GM23338 (cell line): ENCODE data around the gene COX11. TPM values are rescaled to one million over a fixed set of nuclear protein-coding genes. Genes with fewer than 3 reads are reported as not detected.

Experiments used
- ATAC-seq: fragments of 200-7000 bp; cut with Tn5 transposase; 3 replicates; pipeline ENCODE4 v1.9.1; 2020
- DNase-seq: peaks from one replicate; pipeline ENCODE4 v3.0.0-alpha.2; 2015; ENCODE audit warnings: low spot score
- H2AFZ ChIP-seq: fragments of 200-600 bp; sonication (generic); 2 replicates; pipeline ENCODE4 v1.8.0; 2016; ENCODE audit warnings: antibody characterized with exemption, mild to moderate bottlenecking, moderate library complexity
- H3F3A ChIP-seq: fragments of 200-600 bp; sonication (generic); replicated peaks from 2 replicates; pipeline ENCODE4 v1.8.0; 2017; ENCODE audit warnings: antibody characterized with exemption, mixed run types, low read depth
- H3K27ac ChIP-seq: fragments of 200-600 bp; sonication (generic); 2 replicates; pipeline ENCODE4 v1.6.1; 2016; ENCODE audit warnings: low read depth
- H3K27me3 ChIP-seq: fragments of 200-600 bp; sonication (generic); 2 replicates; pipeline ENCODE4 v1.8.0; 2016; ENCODE audit warnings: mild to moderate bottlenecking, mixed run types, moderate library complexity; ENCODE audit not compliant: insufficient read depth
- H3K36me3 ChIP-seq: fragments of 200-600 bp; sonication (generic); 2 replicates; pipeline ENCODE4 v1.8.0; 2016; ENCODE audit warnings: mild to moderate bottlenecking; ENCODE audit not compliant: insufficient read depth
- H3K4me1 ChIP-seq: fragments of 200-600 bp; sonication (generic); 2 replicates; pipeline ENCODE4 v1.8.0; 2016; ENCODE audit warnings: mild to moderate bottlenecking, moderate library complexity; ENCODE audit not compliant: insufficient read depth
- H3K4me2 ChIP-seq: fragments of 200-600 bp; sonication (generic); 2 replicates; pipeline ENCODE4 v1.7.1; 2017; ENCODE audit warnings: mixed run types
- H3K4me3 ChIP-seq: fragments of 200-600 bp; sonication (generic); 2 replicates; pipeline ENCODE4 v1.6.1; 2016; ENCODE audit warnings: mixed run types
- H3K79me2 ChIP-seq: fragments of 200-600 bp; sonication (generic); replicated peaks from 2 replicates; pipeline ENCODE4 v1.8.0; 2017; ENCODE audit warnings: mild to moderate bottlenecking; ENCODE audit not compliant: insufficient read depth
- H3K9me2 ChIP-seq: fragments of 200-600 bp; sonication (generic); 2 replicates; pipeline ENCODE4 v1.8.0; 2017; ENCODE audit not compliant: insufficient read depth
- H4K20me1 ChIP-seq: fragments of 200-600 bp; sonication (generic); replicated peaks from 2 replicates; pipeline ENCODE4 v1.8.0; 2017; ENCODE audit warnings: mild to moderate bottlenecking; ENCODE audit not compliant: insufficient read depth
- H3K27ac Mint-ChIP-seq: 2 replicates; pipeline ENCODE4 v1.8.0; 2020; ENCODE audit warnings: inconsistent platforms, mild to moderate bottlenecking, moderate library complexity, mixed read lengths
- H3K27me3 Mint-ChIP-seq: 3 replicates; pipeline ENCODE4 v1.8.0; 2022; ENCODE audit warnings: low read depth, mild to moderate bottlenecking, moderate library complexity, mixed read lengths, inconsistent platforms; ENCODE audit not compliant: insufficient read depth, poor library complexity
- H3K36me3 Mint-ChIP-seq: 3 replicates; pipeline ENCODE4 v1.8.0; 2021; ENCODE audit warnings: low read depth, mild to moderate bottlenecking, inconsistent platforms, moderate library complexity, mixed read lengths
- H3K4me1 Mint-ChIP-seq: 3 replicates; pipeline ENCODE4 v1.8.0; 2020; ENCODE audit warnings: mild to moderate bottlenecking, inconsistent platforms, mixed read lengths
- H3K4me3 Mint-ChIP-seq: 3 replicates; pipeline ENCODE4 v1.8.0; 2021; ENCODE audit warnings: moderate library complexity, mild to moderate bottlenecking, inconsistent platforms, mixed read lengths
- H3K9me3 Mint-ChIP-seq: 3 replicates; pipeline ENCODE4 v1.8.0; 2020; ENCODE audit warnings: moderate library complexity, mild to moderate bottlenecking, inconsistent platforms, mixed read lengths
- CREB1 ChIP-seq: fragments of 250-450 bp; sonication (Bioruptor Pico); IDR thresholded peaks from 2 replicates; pipeline ENCODE4 v1.5.0; 2020; ENCODE audit warnings: low read depth, mild to moderate bottlenecking, moderate library complexity
- CTCF ChIP-seq, 2 experiments: fragments of 200-600 bp in 1 of 2; sonication (generic) in 1 of 2; conservative IDR thresholded peaks; 2 replicates each; pipeline versions ENCODE4 v1.5.1 to v1.6.1; 2016 to 2017; ENCODE audit warnings: antibody characterized with exemption in 2 of 2, low read depth in 2 of 2, mild to moderate bottlenecking in 2 of 2, moderate library complexity in 1 of 2
- ETS1 ChIP-seq: IDR thresholded peaks from 2 replicates; pipeline ENCODE4 v1.6.1; 2016; ENCODE audit warnings: antibody characterized with exemption
- EZH2 ChIP-seq: fragments of 200-600 bp; sonication (generic); IDR thresholded peaks from one replicate; pipeline ENCODE4 v1.8.0; 2017; ENCODE audit warnings: antibody characterized with exemption, mild to moderate bottlenecking, low read depth; ENCODE audit not compliant: unreplicated experiment
- EZH2phosphoT487 ChIP-seq: fragments of 200-600 bp; sonication (generic); IDR thresholded peaks from one replicate; pipeline ENCODE4 v1.8.1; 2018; ENCODE audit warnings: antibody characterized with exemption; ENCODE audit not compliant: unreplicated experiment
- JUNB ChIP-seq: IDR thresholded peaks from one replicate; pipeline ENCODE4 v1.6.1; 2016; ENCODE audit warnings: antibody characterized with exemption; ENCODE audit not compliant: unreplicated experiment
- NANOG ChIP-seq: IDR thresholded peaks from 2 replicates; pipeline ENCODE4 v1.6.1; 2016; ENCODE audit warnings: antibody characterized with exemption, borderline replicate concordance
- POLR2AphosphoS5 ChIP-seq: IDR thresholded peaks from 2 replicates; pipeline ENCODE4 v1.6.1; 2016; ENCODE audit warnings: antibody characterized with exemption, low read depth
- REST ChIP-seq: IDR thresholded peaks from one replicate; pipeline ENCODE4 v1.6.1; 2018; ENCODE audit warnings: antibody characterized with exemption; ENCODE audit not compliant: unreplicated experiment
- STAT1 ChIP-seq: IDR thresholded peaks from one replicate; pipeline ENCODE4 v1.6.1; 2016; ENCODE audit warnings: antibody characterized with exemption; ENCODE audit not compliant: unreplicated experiment
- ZNF114 ChIP-seq: fragments of 250-450 bp; sonication (Bioruptor Pico); IDR thresholded peaks from 2 replicates; pipeline ENCODE4 v1.5.0; 2020; ENCODE audit warnings: mild to moderate bottlenecking, moderate library complexity
- ZNF462 ChIP-seq: fragments of 250-450 bp; sonication (Bioruptor Pico); IDR thresholded peaks from 2 replicates; pipeline ENCODE4 v1.5.0; 2020; ENCODE audit warnings: mild to moderate bottlenecking, moderate library complexity
- polyA plus RNA-seq: library from polyadenylated mRNA; unstranded; fragments of >200 nt; fragmentation: Nextera tagmentation; extraction: Ambion mirVana; gene quantifications from 2 replicates; pipeline ENCODE4 v1.2.1, GENCODE V29; 2016
- total RNA-seq: library from RNA; depleted of rRNA; stranded (reverse); fragments of >200 nt; shearing (Covaris generic); gene quantifications from 2 replicates; pipeline ENCODE4 v1.2.3, GENCODE V29; 2014

COX11 gene
- total and polyA plus RNA-seq, 2 experiments from 2014 or later, result 53.7 to 56.7 TPM

GRCh38 chr17:54992797-54993639 is 24.6 kb upstream of the COX11 start (continued):
- TF ChIP-seq JUNB (no peak), POLR2AphosphoS5 (no peak), CREB1 (no peak)

- Mint-ChIP-seq H3K4me1 (0 out of 3 replicates have a peak, but pooled peaks cover 2% of the 10 kb centered on the region), H3K27me3 (no peaks in the 10 kb centered on the region), H3K9me3 (no peaks in the 10 kb centered on the region), H3K36me3 (no peaks in the 10 kb centered on the region), H3K27ac (no peak overlapping the region), H3K4me3 (no peak overlapping the region)
- Histone ChIP-seq H2AFZ (no peak overlapping the region), H3K9me2 (no peaks in the 10 kb centered on the region), H4K20me1 (no peaks in the 10 kb centered on the region), H3K27me3 (no peaks in the 10 kb centered on the region), H3K4me2 (no peak overlapping the region), H3K4me3 (no peak overlapping the region), H3K4me1 (no peaks in the 10 kb centered on the region), H3K79me2 (no peaks in the 10 kb centered on the region), H3K36me3 (no peaks in the 10 kb centered on the region; the same call in 1 of the 2 replicates), H3F3A (no peaks in the 10 kb centered on the region), H3K27ac (no peak overlapping the region)
- ATAC-seq (no peak), DNase-seq (no peak)
- no peak for TF ChIP-seq ZNF114 (CRISPR knock-in tag)
- TF ChIP-seq EZH2phosphoT487, result no peak
- no peak for TF ChIP-seq POLR2AphosphoS5
- no peak for TF ChIP-seq CREB1
- no peak for TF ChIP-seq CTCF (conservative IDR thresholded peaks at IDR 0.05; ENCODE audit: low read depth in 2 of 2)
- TF ChIP-seq ETS1, result no peak
- TF ChIP-seq JUNB, result no peak
- TF ChIP-seq ZNF462, result no peak
- TF ChIP-seq STAT1, result no peak
- TF ChIP-seq NANOG, result no peak
- no peak for TF ChIP-seq EZH2
- TF ChIP-seq REST, result no peak
Measured at GRCh38 chr17:54991567-54991966, 23.1 kb upstream of the COX11 start.
